ENCODE results near the gene FCN3.

The FCN3 gene

DNA sequence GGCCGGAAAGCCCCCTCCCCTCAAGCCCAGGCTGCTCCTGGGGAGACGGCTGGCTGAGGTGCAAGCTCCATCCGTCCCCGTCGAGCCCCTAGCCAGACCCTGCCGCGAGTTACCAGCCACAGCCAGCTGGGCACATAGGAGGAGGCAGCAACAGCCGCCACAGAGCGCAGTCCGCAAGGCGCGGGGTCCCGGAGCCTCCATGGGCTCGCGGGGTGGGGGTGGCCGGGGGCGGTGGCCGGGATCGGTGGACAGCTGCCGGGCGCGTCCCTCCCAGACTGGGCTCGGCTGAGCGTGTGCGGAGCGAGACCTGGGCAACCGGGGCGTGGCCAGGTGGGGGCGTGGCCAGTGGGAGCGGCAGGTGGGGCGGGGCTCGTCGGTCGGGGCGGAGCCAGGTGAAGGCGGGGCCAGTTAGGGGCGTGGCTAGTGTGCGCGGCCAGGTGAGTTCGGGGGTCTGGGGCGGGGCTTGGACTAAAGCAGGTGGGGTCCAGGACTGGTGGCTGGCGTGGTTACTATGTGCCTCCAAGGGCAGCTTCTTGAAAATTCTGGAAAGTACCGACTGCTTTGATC, 8.5 kb upstream of the FCN3 start, which contains the start of gene CD164L2:
CD164L2 (minus strand) TSS at position 295 of the 567 bp plus-strand sequence; CDS start at position 201, 94 bp downstream.
- DNase-seq, result no peak
- in situ Hi-C loops (cut with HindIII; ENCODE audit: low pct_ligation_motif_present, low pct_unique_long_range_greater_than_20kb, low sequenced_read_pairs), result no loop called here

DNA sequence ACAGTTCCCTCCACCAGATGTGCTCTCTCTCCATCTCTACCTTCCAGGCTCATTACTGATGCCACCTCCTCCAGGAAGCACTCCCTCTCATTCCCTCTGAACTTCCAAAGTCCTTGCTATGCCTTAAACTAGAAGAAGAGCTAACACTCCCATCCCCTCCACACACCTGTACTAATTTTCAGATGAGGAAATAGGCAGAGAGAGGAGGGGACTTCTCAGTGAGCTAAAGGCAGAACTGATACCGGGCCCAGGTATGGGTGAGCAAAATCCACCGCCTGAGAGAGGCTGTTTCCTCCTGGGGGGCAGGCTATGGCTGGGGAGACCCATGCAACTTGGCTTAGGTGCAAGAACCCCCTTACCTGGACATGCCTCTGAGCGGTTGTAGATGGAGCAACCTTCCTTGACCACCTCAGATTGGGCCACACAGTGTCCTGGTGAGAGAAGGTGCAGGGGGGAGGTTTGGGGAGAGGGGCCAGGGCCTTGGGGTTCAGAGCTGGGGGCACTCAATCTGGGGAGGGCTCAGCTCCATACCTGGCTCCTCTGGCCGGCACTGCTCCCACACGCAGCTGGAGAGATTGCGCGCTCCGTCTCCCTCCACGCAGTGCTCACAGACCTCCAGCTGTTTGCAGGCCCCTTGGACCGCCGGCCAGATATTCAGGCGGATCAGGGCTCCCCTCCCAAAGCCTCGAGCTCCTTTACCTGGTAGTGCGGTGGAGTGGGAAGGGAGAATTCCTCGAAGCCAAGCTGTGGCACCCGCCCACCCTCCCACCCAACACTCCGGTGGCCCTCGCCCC, 7.5 kb upstream of the FCN3 start:
- in situ Hi-C loops (cut with HindIII; ENCODE audit: low pct_ligation_motif_present, low pct_unique_long_range_greater_than_20kb, low sequenced_read_pairs), result no loop called here
- no peak for DNase-seq

DNA sequence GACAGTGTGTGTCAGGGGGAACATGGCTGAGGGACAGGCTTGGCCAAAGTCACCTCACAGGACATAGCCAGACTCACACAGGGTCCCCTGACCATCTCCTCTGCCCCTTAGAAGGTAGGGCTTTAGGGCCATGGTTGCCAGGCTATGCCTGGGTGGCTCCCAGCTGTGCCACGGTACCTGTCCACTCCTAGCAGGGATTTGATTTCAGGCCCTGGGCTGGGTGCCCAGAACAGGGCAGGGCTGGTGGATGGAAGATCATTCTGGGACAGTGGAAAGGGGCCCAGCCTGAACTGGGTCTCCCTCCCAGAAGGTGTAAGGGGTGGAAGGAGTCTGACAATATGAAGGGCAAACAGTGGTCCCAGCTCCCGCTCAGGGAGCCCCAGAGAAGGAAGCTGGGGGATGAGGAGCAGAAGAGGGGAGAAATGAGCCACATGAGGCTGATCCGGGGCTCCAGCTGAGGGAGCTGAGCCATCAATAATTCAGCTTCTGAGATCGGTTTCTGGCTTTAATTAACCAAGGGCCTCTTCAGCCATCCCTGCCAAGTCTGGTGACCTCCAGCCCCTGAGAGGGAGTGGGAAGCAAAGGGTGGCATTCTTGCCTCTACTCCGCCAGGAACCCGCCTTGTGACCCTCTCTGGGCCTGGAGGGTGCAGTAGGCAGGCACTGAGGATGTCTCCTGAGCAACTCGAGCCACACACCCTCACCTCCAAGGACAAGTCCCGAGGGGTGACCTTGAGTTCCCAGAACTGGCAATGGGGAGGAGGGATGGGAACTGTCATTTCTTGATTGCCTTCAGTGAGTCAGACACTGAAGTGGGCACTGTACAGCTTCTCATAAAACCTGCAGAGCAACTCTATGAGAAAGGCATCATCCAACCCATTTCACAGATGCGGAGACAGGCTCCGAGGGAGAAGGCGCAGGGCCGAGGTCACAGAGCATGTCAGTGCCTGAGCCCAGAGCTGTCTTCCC, 6.4 kb upstream of the FCN3 start:
- in situ Hi-C loops (cut with HindIII; ENCODE audit: low pct_ligation_motif_present, low pct_unique_long_range_greater_than_20kb, low sequenced_read_pairs), result no loop called here
- DNase-seq, result no peak

DNA sequence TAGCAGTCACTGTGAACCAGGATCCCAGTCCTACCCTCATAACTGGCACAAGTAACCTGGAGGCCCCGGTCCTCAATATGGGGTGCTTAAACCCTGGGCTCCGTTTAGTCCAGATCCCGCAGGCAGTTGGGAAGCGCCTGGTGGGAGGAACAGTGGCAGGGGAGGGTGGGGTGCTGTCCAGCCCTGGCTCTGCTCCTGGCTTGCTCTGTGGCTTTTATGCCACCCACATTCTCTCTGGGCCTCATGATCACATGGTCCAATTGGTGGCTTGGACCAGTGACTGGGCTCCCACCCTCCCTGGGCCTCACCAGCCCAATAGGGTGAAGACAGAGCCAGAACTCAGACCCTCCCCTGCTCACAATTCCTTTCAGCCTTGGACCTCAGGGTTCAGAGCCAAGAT, 5.6 kb upstream of the FCN3 start:
- no peak for DNase-seq
- in situ Hi-C loops (cut with HindIII; ENCODE audit: low pct_ligation_motif_present, low pct_unique_long_range_greater_than_20kb, low sequenced_read_pairs), result no loop called here

DNA sequence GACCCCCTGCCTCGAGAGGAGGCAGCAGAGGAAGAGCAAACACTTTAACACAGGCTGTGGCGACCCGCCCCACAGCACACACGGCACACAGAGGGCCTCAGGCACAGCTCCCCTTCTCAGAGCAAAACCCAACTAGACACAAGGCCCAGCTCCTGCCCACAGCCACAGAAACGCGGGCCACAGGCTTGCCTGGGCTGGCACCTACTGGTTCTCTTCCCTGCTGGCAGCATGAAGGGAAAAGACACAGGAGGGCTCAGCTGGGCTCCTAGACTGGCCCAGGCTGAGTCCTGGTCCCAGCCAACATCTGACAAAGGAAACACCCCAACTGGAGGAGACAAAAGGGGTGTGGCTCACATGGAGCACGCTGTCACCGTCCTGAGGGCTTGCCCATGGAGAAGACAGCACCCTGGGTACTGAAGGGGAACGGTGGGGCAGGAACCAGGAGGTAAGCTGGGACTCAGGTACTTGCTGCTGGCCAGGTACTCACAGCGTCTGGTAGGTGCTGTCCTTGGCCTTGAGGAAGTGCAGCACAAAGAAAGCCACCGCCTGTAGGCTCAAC, 5.0 kb upstream of the FCN3 start:
- DNase-seq, result no peak
- in situ Hi-C loops (cut with HindIII; ENCODE audit: low pct_ligation_motif_present, low pct_unique_long_range_greater_than_20kb, low sequenced_read_pairs), result no loop called here

DNA sequence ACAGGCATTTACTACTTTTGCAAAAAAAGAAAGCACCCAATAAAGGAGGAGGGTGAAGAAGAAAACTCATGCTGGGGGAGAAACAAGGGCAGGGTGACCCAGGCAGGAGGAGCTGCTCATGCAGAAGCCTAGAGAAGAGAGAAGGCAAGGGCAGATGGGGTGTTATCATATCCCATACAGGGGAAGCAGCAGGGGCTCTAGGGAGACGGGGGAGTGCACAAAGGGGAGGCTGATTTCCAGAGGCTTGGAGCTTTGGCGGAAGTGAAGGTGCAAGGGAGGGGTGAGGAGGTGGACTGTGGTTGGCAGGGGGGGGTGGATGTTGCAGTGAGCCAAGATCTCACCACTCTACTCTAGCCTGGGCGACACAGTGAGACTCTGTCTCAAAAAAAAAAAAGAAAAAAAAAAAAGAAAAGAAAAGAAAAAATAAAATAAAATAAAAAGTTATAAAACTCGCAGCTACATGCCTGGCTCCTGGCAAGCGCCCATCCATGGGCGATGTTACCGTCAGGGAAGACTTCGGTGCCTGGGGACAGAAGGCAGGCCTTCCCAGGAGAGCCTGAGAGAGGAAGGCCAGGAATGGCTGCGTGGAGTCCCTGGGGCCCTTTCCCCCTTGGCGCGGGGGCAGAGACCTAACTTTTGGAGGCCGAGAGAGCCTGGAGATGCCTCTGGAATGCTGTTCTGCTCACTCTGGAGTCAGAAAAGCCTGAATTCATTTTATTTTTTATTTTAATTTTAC, 3.3 kb upstream of the FCN3 start:
- in situ Hi-C loops (cut with HindIII; ENCODE audit: low pct_ligation_motif_present, low pct_unique_long_range_greater_than_20kb, low sequenced_read_pairs), result no loop called here
- DNase-seq, result no peak

DNA sequence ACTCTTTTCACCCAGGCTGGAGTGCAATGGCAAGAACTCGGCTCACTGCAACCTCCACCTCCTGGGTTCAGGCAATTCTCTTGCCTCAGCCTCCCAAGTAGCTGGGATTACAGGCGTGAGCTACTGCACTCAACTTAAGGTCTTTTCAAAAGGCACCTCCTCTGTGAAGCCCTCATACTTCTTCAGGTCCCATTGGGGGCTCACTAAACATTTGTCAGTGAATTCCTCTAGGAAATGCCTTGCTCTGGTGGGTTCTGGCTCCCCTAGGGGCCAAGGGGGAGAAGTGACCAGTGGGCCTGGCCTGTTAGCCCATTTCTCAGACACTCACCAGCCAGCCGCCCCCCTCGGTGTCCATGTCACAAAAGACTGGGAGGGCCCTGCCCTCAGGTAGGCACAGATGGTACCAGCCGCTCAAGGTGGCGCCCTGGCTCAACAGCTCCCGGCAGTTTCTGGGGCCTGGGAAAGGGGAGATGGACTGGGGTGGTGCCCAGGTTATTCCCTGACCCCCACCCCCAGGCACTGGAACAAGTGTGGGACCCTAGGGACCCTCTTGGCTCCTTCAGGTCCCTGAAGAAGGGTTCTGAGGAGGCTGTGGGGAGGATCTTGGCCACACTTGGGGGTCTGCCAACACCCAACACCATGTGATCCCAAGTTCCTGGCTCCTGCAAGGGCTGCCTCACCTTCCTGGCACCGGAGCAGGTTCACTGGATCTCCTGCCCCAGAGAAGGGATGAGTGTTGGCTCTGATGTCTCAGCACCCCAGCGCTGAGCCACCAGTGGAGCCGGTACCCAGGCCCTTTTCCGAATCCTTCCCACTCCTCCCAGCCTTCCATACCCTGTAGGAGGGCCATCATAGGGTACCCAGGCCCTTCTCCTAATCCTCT, 1.6 kb downstream of the FCN3 start:
- in situ Hi-C loops (cut with HindIII; ENCODE audit: low pct_ligation_motif_present, low pct_unique_long_range_greater_than_20kb, low sequenced_read_pairs), result no loop called here
- DNase-seq, result peak; percentile 42

DNA sequence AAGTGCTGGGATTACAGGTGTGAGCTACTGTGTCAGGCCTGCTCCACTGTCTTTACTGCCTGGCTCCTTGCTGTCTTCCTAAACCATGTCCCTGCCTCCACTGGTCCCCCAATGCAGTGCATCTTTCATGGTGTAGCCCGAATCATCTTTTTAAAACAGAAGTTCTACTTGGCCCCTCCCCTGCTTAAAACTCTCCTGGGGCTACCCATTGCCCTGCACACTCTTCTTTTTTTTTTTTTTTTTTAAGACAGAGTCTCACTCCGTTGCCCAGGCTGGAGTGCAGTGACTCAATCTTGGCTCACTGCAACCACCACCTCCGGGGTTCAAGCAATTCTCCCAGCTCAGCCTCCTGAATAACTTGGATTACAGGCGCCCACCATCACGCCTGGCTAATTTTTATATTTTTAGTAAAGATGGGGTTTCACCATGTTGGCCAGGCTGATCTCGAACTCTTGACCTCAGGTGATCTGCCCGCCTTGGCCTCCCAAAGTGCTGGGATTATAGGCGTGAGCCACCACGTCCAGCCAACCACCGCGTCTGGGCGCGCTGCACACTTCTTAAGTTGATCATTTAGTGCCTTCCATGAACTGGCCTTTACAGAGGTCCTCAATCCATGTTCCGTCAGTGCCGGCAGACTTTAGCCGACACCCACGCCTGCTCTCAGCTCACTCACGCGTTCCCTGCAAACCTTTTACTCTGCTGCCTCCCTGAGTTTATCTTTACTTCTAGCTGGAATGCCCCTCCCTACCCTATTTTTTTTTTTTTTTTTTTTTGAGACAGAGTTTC, 2.4 kb downstream of the FCN3 start:
- in situ Hi-C loops (cut with HindIII; ENCODE audit: low pct_ligation_motif_present, low pct_unique_long_range_greater_than_20kb, low sequenced_read_pairs), result no loop called here

DNA sequence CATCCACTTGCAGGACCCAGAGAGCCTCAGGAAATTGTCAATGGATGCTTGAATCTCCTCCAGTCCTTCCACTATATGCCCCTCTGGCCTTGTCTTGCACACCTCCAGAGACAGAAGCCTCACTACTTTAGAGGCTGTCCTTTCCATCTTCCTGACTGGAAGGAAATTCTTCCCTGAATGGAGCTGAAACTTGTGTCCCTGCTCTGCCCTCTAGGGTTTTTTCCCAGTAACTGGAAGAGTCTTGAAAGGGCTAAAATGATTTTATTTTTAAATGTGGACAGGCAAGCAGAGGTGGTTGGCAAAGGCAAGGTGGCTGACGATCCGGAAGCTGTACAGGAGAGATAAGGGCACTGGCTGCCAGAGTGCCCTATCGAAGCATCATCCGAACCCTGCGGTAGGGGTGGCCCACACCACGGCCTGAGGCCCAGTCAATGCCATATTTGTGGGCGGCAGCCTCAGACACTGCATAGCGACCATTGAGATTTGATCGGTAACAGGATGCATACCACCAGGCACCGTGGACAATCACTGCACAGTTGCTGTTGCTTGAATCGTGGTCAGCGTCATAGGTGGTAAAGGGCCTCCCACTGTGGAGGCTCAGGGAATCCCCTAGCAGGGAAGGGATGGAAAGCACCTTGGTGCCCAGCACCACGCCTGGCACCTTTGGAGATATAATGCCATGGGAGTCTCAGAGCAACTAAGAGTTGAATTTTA, 5.6 kb downstream of the FCN3 start:
- in situ Hi-C loops (cut with HindIII; ENCODE audit: low pct_ligation_motif_present, low pct_unique_long_range_greater_than_20kb, low sequenced_read_pairs), result no loop called here
- peak; percentile 46 for DNase-seq

More for the DNA sequence above, 2.4 kb downstream of the FCN3 start:
- DNase-seq, result peak; percentile 84

DNA sequence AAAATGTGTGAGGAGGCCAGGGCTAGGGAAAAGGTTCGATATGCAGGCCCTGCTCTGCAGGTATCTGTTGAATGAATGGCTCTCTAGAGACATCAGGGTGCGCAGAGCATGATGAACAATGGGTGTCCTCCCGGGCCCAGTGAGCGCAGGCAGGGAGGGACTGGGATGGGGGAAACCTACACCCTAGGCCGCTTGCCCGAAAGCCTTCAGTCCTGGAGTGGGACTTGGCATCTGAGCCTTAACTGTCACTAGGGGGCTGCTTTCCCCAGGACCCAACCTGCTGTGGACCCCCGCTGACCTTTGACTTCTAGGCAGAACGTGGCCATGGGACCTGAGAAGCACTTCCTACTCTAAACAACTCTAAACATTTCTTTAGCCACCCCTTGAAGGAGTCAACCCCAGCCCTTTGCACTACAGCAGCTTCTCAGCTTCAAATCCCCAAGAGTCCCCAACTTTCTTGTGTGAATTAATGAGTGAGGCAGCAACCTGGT, 7.4 kb downstream of the FCN3 start:
- DNase-seq, result no peak
- in situ Hi-C loops (cut with HindIII; ENCODE audit: low pct_ligation_motif_present, low pct_unique_long_range_greater_than_20kb, low sequenced_read_pairs), result no loop called here

DNA sequence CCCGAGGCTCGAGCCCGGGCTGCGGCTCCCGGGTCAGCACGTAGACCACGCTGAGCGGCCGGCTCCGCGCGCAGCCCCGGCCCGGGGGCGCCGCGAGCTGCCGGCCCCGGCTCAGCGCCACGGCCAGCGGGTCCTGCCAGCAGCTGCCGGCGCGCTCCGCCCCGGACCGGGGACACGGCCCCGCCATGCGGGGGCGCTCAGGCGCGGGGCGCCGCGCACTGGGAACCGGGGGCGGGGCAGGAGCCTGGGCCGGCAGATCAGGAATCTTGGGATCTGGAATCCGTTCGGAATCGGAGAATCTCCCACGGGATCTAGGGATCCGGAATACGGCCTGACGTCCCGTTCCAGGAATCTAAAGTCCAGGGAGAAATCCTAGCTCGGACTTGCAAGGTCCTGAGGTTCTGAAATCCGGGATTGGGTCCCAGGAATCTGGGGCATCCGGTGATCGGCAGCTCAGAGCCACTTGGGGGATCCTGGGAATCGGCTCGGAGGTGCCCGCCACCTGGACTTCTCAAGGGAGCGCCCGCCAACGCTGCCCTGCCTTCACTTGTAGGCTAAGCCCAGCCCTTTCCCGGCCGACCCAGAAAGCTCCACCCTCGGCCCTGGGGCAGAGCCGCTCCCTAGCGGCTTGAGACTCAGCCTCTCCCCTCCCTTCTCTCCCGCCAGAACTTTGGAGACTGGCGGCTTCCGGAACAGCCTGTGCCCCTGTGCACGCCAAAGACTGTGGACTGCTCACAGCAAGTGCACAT, 8.0 kb downstream of the FCN3 start, which contains the start of gene MAP3K6:
MAP3K6 (minus strand) TSS at position 551 of the 749 bp plus-strand sequence; CDS start at position 187, 364 bp downstream.
- DNase-seq, result peak; percentile 76
- in situ Hi-C loops (cut with HindIII; ENCODE audit: low pct_ligation_motif_present, low pct_unique_long_range_greater_than_20kb, low sequenced_read_pairs), result no loop called here

DNA sequence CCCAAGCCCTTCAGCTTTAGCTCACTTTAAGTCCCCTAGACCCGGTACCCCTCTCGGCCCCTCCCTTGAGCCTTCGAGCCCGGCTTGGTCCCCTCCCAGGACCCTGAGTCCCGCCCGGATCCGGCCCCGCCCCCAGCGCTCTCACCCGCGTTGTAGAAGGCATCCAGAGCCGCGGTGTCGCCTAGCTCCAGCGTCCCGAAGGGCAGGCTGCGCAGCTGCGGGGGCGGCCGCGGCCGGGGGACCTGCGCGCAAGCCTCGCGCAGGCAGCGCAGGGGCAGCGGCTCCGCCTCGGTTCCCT, 8.6 kb downstream of the FCN3 start:
- DNase-seq, result peak; percentile 71
- in situ Hi-C loops (cut with HindIII; ENCODE audit: low pct_ligation_motif_present, low pct_unique_long_range_greater_than_20kb, low sequenced_read_pairs), result no loop called here

DNA sequence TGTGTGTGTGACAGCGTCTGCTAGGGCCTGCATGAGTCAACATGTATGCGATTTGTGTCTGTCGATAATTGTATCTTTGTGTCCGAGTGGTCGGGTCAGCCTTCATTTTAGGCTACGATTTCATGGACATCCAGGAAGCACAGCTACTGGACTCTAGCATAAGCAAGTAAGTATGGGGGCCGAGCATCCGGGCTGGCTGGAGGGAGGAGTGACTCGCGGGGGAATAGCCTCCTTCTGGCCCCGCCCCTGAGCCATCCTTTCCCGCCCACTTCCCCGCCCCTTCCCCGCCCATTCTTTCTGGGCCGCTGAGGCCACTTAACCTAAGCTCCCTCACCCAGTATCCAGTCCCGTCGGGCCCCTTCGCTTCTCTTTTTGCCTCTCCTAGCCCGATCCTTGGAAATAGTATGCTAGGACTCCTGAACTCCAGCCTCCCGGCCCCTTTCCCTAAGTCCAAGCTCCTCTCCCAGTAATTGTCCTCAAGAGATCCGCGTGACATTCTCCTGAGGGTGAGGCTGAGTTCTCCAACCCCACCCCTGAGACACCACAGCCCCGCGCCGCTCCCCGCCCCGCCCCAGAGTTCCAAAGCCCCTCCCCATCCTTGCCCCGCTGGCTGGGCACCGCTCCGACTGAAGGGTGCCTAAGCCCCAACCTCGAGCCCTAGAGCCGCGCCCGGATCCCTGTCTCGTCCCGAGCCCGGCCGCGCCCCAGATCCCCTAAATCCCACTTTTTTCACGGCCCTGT, 9.1 kb downstream of the FCN3 start:
- in situ Hi-C loops (cut with HindIII; ENCODE audit: low pct_ligation_motif_present, low pct_unique_long_range_greater_than_20kb, low sequenced_read_pairs), result no loop called here
- DNase-seq, result peak; percentile 83

DNA sequence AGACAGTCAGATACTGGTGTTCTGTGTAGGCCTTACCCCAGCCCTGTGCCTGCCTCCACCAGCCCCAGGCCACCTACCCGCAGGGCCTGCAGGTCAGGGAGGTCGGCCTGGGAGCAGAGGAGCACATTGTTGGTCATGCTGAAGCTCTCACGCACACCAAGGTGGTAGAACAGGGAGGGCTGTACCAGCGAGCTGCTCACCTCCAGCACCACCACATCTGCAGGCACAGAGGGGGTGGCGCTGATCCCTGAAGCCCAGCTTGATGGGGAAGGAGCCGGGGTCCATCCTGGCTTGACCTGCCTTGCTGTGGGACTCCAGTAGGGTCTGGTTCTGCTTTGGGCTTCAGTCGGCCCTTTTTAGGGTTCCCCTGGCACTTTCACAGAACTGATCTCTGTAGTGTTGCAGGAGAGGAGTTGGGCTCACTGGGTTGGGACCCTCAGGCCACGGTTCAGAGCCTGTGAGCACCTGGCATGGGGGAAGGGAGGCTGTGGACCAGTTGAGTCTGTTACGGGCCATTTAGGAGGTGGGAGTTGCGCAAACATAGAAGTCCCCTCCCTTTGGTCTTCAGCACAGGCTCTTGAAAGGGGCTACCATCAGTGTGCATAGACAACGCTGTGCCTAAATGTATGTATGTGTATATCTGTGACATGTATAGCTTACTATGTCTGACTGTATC, 9.8 kb downstream of the FCN3 start:
- in situ Hi-C loops (cut with HindIII; ENCODE audit: low pct_ligation_motif_present, low pct_unique_long_range_greater_than_20kb, low sequenced_read_pairs), result no loop called here

More for the DNA sequence above, 9.8 kb downstream of the FCN3 start:
- no peak for DNase-seq

Measured in ACHN (cell line).